ENCODE data around the gene FXR2.

Gene FXR2

DNA sequence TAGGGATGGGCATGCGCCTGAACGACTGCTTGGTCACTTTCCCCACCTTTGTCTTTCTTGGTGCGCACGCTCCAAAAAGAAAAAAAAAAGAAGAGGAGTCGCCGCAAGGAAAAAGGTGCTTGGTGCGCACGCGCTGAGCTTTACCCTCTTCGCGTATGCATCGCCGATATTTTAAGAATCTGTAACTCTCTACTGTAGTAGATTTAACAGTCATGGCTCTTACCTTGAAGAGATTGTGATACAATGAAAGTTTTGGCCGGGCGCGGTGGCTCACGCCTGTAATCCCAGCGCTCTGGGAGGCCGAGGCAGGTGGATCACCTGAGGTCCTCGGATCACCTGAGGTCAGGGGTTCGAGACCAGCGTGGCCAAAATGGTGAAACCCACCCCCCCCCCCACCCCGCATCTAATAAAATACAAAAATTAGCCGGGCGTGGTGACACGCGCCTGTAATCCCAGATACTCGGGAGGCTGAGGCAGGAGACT lies 609 bp upstream of the FXR2 start (continued):
- TF ChIP-seq ZNF529 (tag by site-specific recombination; IDR thresholded peaks at IDR 0.05; ENCODE audit: insufficient replicate concordance) (no peak), ZNF184 (tag by site-specific recombination; IDR thresholded peaks at IDR 0.05) (no peak), ZNF433 (tag by site-specific recombination; IDR thresholded peaks at IDR 0.05; ENCODE audit: low read depth) (no peak), SCRT2 (tag by site-specific recombination; IDR thresholded peaks at IDR 0.05) (no peak), ZNF610 (tag by site-specific recombination; IDR thresholded peaks at IDR 0.05; ENCODE audit: borderline replicate concordance) (no peak), PRDM1 (tag by site-specific recombination; IDR thresholded peaks at IDR 0.05) (peak; percentile 50), ZNF335 (tag by site-specific recombination; conservative IDR thresholded peaks at IDR 0.05) (peak; percentile 86), ZNF221 (tag by site-specific recombination; IDR thresholded peaks at IDR 0.05; ENCODE audit: borderline replicate concordance) (no peak), ZNF560 (tag by site-specific recombination; IDR thresholded peaks at IDR 0.05; ENCODE audit: borderline replicate concordance) (no peak), ZEB2 (tag by site-specific recombination; IDR thresholded peaks at IDR 0.05) (peak; percentile 75; the same call in 1 of the 2 replicates), ZNF350 (tag by site-specific recombination; IDR thresholded peaks at IDR 0.05) (no peak), ZNF16 (tag by site-specific recombination; IDR thresholded peaks at IDR 0.05; ENCODE audit: low read depth) (no peak), YY2 (tag by site-specific recombination; IDR thresholded peaks at IDR 0.05) (no peak), ZNF366 (tag by site-specific recombination; conservative IDR thresholded peaks at IDR 0.05) (peak; percentile 84), ZNF10 (tag by site-specific recombination; IDR thresholded peaks at IDR 0.05) (no peak), ZFHX2 (tag by site-specific recombination; conservative IDR thresholded peaks at IDR 0.05) (no peak), GLIS2 (tag by site-specific recombination; IDR thresholded peaks at IDR 0.05) (no peak), TRIM28 (IDR thresholded peaks at IDR 0.05; ENCODE audit: borderline replicate concordance, low read length) (no peak), HOXA7 (CRISPR knock-in tag; IDR thresholded peaks at IDR 0.05; ENCODE audit: borderline replicate concordance) (no peak), ZNF548 (tag by site-specific recombination; IDR thresholded peaks at IDR 0.05) (no peak)
- TF ChIP-seq, protein P1, sequence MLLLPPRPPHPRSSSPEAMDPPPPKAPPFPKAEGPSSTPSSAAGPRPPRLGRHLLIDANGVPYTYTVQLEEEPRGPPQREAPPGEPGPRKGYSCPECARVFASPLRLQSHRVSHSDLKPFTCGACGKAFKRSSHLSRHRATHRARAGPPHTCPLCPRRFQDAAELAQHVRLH (tag by site-specific recombination; IDR thresholded peaks at IDR 0.05): 0 out of 2 replicates have a peak, but pooled peaks have one; percentile 13
- TF ChIP-seq, protein P2, sequence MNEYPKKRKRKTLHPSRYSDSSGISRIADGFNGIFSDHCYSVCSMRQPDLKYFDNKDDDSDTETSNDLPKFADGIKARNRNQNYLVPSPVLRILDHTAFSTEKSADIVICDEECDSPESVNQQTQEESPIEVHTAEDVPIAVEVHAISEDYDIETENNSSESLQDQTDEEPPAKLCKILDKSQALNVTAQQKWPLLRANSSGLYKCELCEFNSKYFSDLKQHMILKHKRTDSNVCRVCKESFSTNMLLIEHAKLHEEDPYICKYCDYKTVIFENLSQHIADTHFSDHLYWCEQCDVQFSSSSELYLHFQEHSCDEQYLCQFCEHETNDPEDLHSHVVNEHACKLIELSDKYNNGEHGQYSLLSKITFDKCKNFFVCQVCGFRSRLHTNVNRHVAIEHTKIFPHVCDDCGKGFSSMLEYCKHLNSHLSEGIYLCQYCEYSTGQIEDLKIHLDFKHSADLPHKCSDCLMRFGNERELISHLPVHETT (tag by site-specific recombination; IDR thresholded peaks at IDR 0.05): no peak
- TF ChIP-seq, protein P3, sequence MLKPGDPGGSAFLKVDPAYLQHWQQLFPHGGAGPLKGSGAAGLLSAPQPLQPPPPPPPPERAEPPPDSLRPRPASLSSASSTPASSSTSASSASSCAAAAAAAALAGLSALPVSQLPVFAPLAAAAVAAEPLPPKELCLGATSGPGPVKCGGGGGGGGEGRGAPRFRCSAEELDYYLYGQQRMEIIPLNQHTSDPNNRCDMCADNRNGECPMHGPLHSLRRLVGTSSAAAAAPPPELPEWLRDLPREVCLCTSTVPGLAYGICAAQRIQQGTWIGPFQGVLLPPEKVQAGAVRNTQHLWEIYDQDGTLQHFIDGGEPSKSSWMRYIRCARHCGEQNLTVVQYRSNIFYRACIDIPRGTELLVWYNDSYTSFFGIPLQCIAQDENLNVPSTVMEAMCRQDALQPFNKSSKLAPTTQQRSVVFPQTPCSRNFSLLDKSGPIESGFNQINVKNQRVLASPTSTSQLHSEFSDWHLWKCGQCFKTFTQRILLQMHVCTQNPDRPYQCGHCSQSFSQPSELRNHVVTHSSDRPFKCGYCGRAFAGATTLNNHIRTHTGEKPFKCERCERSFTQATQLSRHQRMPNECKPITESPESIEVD (tag by site-specific recombination; IDR thresholded peaks at IDR 0.05): no peak
- TF ChIP-seq, protein P4, sequence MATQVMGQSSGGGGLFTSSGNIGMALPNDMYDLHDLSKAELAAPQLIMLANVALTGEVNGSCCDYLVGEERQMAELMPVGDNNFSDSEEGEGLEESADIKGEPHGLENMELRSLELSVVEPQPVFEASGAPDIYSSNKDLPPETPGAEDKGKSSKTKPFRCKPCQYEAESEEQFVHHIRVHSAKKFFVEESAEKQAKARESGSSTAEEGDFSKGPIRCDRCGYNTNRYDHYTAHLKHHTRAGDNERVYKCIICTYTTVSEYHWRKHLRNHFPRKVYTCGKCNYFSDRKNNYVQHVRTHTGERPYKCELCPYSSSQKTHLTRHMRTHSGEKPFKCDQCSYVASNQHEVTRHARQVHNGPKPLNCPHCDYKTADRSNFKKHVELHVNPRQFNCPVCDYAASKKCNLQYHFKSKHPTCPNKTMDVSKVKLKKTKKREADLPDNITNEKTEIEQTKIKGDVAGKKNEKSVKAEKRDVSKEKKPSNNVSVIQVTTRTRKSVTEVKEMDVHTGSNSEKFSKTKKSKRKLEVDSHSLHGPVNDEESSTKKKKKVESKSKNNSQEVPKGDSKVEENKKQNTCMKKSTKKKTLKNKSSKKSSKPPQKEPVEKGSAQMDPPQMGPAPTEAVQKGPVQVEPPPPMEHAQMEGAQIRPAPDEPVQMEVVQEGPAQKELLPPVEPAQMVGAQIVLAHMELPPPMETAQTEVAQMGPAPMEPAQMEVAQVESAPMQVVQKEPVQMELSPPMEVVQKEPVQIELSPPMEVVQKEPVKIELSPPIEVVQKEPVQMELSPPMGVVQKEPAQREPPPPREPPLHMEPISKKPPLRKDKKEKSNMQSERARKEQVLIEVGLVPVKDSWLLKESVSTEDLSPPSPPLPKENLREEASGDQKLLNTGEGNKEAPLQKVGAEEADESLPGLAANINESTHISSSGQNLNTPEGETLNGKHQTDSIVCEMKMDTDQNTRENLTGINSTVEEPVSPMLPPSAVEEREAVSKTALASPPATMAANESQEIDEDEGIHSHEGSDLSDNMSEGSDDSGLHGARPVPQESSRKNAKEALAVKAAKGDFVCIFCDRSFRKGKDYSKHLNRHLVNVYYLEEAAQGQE (tag by site-specific recombination; IDR thresholded peaks at IDR 0.05): no peak
- TF ChIP-seq, protein P5, sequence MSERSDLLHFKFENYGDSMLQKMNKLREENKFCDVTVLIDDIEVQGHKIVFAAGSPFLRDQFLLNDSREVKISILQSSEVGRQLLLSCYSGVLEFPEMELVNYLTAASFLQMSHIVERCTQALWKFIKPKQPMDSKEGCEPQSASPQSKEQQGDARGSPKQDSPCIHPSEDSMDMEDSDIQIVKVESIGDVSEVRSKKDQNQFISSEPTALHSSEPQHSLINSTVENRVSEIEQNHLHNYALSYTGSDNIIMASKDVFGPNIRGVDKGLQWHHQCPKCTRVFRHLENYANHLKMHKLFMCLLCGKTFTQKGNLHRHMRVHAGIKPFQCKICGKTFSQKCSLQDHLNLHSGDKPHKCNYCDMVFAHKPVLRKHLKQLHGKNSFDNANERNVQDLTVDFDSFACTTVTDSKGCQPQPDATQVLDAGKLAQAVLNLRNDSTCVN (tag by site-specific recombination; optimal IDR thresholded peaks at IDR 0.05): peak; percentile 14
- TF ChIP-seq, protein P6, sequence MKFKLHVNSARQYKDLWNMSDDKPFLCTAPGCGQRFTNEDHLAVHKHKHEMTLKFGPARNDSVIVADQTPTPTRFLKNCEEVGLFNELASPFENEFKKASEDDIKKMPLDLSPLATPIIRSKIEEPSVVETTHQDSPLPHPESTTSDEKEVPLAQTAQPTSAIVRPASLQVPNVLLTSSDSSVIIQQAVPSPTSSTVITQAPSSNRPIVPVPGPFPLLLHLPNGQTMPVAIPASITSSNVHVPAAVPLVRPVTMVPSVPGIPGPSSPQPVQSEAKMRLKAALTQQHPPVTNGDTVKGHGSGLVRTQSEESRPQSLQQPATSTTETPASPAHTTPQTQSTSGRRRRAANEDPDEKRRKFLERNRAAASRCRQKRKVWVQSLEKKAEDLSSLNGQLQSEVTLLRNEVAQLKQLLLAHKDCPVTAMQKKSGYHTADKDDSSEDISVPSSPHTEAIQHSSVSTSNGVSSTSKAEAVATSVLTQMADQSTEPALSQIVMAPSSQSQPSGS (tag by site-specific recombination; IDR thresholded peaks at IDR 0.05; ENCODE audit: low read depth): no peak
- TF ChIP-seq, protein P7, sequence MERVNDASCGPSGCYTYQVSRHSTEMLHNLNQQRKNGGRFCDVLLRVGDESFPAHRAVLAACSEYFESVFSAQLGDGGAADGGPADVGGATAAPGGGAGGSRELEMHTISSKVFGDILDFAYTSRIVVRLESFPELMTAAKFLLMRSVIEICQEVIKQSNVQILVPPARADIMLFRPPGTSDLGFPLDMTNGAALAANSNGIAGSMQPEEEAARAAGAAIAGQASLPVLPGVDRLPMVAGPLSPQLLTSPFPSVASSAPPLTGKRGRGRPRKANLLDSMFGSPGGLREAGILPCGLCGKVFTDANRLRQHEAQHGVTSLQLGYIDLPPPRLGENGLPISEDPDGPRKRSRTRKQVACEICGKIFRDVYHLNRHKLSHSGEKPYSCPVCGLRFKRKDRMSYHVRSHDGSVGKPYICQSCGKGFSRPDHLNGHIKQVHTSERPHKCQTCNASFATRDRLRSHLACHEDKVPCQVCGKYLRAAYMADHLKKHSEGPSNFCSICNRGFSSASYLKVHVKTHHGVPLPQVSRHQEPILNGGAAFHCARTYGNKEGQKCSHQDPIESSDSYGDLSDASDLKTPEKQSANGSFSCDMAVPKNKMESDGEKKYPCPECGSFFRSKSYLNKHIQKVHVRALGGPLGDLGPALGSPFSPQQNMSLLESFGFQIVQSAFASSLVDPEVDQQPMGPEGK (tag by site-specific recombination; IDR thresholded peaks at IDR 0.05): no peak
